ACC112 (cell line): ENCODE data around the gene PNCK.
A peak's percentile ranks its signal among the peaks of the same experiment; 100 is the strongest.

Experiments
- H2AFZ ChIP-seq: fragments of 200-600 bp; sonication (generic); one replicate; pipeline ENCODE4 v1.6.0; 2017; ENCODE audit warnings: antibody characterized with exemption, low read length; ENCODE audit not compliant: unreplicated experiment
- H3K27ac ChIP-seq: fragments of 200-600 bp; sonication (generic); 2 replicates; pipeline ENCODE4 v1.5.1; 2014; ENCODE audit warnings: low read depth, mild to moderate bottlenecking, antibody characterized with exemption, low read length, moderate library complexity
- H3K27me3 ChIP-seq: fragments of 200-600 bp; sonication (generic); 2 replicates; pipeline ENCODE4 v1.6.1; 2014; ENCODE audit warnings: mild to moderate bottlenecking, antibody characterized with exemption, low read length, moderate library complexity, mixed read lengths; ENCODE audit not compliant: insufficient read depth
- H3K36me3 ChIP-seq: fragments of 200-600 bp; sonication (generic); 2 replicates; pipeline ENCODE4 v1.6.1; 2016; ENCODE audit warnings: mild to moderate bottlenecking, antibody characterized with exemption, low read length, moderate library complexity, mixed read lengths; ENCODE audit not compliant: insufficient read depth
- H3K4me1 ChIP-seq: fragments of 200-600 bp; sonication (generic); one replicate; pipeline ENCODE4 v1.6.1; 2016; ENCODE audit warnings: low read length, mixed read lengths; ENCODE audit not compliant: insufficient read depth, unreplicated experiment, control insufficient read depth
- H3K4me3 ChIP-seq: fragments of 200-600 bp; sonication (generic); 2 replicates; pipeline ENCODE4 v1.5.1; 2014; ENCODE audit warnings: mild to moderate bottlenecking, low read depth, low read length
- H3K79me2 ChIP-seq: fragments of 200-600 bp; sonication (generic); one replicate; pipeline ENCODE4 v1.6.0; 2016; ENCODE audit warnings: low read length; ENCODE audit not compliant: control insufficient read depth, unreplicated experiment, insufficient read depth

Gene PNCK

DNA sequence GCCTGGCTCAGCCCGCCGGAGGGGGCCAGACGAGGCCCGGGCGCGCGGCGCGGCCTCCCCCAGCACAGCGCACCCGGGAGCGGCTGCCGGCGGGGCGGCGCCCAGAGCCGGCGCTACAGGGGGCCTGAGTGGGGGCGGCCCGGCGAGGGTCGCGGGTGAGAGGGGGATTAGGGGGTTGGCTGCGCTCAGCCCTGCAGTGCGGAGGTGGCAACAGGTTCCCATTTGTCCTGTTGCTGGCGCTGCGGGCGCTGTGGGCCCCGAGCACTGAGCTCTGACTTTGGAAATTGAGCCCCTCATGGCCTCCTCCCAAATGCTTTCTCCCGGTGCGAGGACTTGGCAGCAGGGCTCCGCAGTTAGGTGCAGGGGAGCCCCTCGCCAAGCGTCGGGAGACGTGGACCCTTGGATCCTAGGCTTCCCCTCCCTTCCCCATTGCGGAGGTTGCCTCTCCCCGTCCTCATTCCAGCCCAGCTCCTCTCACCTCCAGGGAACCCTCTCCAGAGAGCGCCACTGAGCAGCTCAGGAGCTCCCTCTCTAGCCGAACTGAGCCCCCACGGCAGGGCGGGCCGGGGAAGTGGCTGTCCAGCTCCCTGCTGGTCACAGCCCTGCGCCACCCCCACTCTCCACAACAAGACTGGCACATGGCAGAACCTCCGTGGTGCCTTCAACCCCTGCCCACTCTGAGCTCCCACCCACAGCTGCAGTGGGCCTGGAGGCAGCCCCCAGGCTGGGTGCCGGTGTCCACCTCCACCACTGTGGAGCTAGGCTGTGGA is 29.1 kb downstream of the PNCK start:
- Histone ChIP-seq H3K27ac (no peak overlapping the region), H2AFZ (no peak overlapping the region), H3K4me3 (no peak overlapping the region), H3K36me3 (no peaks in the 10 kb centered on the region), H3K27me3 (peaks cover 67% of the 10 kb centered on the region), H3K4me1 (no peaks in the 10 kb centered on the region), H3K79me2 (no peaks in the 10 kb centered on the region)

- no peaks in the 10 kb centered on the region for H3K4me1 ChIP-seq
- H3K36me3 ChIP-seq = no peaks in the 10 kb centered on the region
- H3K27me3 ChIP-seq = peaks cover 65% of the 10 kb centered on the region
- peak overlapping the region; percentile 60 for H2AFZ ChIP-seq
- H3K4me3 ChIP-seq = peak overlapping the region; percentile 73
- no peaks in the 10 kb centered on the region for H3K79me2 ChIP-seq
- H3K27ac ChIP-seq = no peak overlapping the region
These were observed 29.9 kb downstream of the PNCK start for GRCh38 chrX:153643431-153644351.

GRCh38 chrX:153642655-153643430 is 30.8 kb downstream of the PNCK start:
- H3K27me3 ChIP-seq = peaks cover 58% of the 10 kb centered on the region
- no peaks in the 10 kb centered on the region for H3K36me3 ChIP-seq
- H3K4me3 ChIP-seq = no peak overlapping the region
- H3K27ac ChIP-seq = no peak overlapping the region
- no peaks in the 10 kb centered on the region for H3K79me2 ChIP-seq
- H3K4me1 ChIP-seq = no peaks in the 10 kb centered on the region
- H2AFZ ChIP-seq = no peak overlapping the region

DNA sequence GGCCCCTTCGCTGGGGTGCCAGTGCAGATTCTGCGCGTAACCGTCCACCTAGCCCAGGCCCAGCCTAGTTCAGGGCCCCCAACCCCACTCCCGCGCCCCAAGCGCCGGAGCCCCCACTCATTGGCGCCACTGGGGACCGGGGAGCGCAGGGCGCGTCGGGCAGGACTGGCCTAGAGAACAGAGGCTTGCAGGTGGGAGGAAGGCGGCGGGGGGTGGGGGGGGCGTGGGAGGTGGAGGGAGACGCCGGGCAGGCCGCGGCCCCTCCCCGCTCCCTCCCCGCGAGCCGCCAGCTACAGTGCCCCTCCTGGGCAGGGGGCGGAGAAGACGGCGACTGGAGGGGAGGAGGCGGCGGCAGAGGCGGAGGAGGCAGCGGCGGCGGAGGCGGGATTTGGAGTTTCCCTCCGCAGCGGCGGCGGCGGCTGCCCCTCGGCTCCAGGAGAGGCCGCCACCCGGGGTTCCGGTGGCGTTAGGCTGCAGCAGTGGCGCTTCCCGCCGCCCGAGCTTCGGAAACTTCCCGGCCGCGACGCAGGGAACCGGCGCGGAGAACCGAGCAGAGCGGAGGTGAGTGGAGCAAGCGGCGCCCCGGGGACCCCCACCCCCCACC is 31.5 kb downstream of the PNCK start:
- no peaks in the 10 kb centered on the region for H3K4me1 ChIP-seq
- peaks cover 51% of the 10 kb centered on the region for H3K27me3 ChIP-seq
- no peak overlapping the region for H2AFZ ChIP-seq
- H3K4me3 ChIP-seq = no peak overlapping the region
- no peaks in the 10 kb centered on the region for H3K36me3 ChIP-seq
- H3K79me2 ChIP-seq = no peaks in the 10 kb centered on the region
- H3K27ac ChIP-seq = no peak overlapping the region

DNA sequence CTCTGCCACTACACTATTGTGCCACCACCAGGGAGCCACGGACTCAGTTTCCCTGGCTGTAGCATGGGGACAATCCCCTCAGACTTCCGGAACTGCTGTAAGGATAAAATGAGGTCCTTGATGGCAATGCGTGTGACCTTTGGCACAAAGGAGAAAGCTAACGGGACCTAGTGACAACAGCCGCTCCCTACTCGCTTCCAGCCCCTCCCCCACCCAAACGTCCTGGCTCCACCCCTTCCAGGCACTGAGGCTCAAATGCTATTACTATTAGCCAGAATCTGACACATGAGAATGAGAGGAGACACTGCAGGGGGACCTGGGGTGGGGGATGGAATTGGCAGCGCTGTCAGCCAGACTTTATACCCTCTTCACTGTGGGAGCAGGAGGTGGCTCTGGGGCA is 32.0 kb downstream of the PNCK start:
- no peaks in the 10 kb centered on the region for H3K36me3 ChIP-seq
- no peak overlapping the region for H3K4me3 ChIP-seq
- H3K4me1 ChIP-seq = no peaks in the 10 kb centered on the region
- H3K79me2 ChIP-seq = no peaks in the 10 kb centered on the region
- H3K27me3 ChIP-seq = peaks cover 48% of the 10 kb centered on the region
- no peak overlapping the region for H3K27ac ChIP-seq
- H2AFZ ChIP-seq = no peak overlapping the region

GRCh38 chrX:153640736-153641575 is 32.7 kb downstream of the PNCK start:
- no peaks in the 10 kb centered on the region for H3K79me2 ChIP-seq
- no peaks in the 10 kb centered on the region for H3K36me3 ChIP-seq
- no peak overlapping the region for H2AFZ ChIP-seq
- H3K4me3 ChIP-seq = no peak overlapping the region
- H3K27me3 ChIP-seq = peaks cover 41% of the 10 kb centered on the region
- H3K4me1 ChIP-seq = no peaks in the 10 kb centered on the region
- H3K27ac ChIP-seq = no peak overlapping the region

DNA sequence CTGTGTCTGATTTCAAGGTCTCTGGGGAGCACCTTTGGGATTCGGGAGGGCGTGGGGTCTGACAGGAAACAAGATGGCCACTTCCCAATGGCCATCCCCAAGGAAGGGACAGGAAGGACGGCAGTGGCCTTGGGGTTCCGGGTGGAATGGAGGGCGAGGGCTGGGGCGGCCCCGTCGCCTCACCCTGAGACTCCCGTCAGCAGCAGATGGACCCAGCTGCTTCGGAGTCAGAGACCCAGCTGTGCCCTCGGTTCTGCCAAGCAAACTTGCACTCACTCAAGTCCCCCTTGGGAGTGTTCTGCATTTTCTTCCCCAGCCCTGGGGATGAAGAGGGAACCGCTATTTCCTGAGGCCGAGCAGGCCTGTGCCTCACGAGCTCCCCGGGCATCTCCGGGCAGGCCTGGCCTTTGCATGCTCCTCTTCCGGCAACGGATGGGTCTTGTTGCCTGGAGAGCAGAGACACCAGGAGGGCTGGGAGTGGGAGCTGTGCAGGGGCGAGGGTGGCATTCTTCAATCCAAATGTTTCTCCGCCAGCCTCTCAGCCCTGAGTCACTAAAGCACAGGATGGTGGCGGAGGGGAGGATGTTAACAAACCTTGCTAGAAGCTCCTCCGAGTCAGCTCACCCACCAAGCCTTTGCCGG is 33.4 kb downstream of the PNCK start:
- no peak overlapping the region for H2AFZ ChIP-seq
- no peaks in the 10 kb centered on the region for H3K4me1 ChIP-seq
- H3K27me3 ChIP-seq = peaks cover 33% of the 10 kb centered on the region; the same call in 1 of the 2 replicates
- H3K79me2 ChIP-seq = no peaks in the 10 kb centered on the region
- no peak overlapping the region for H3K4me3 ChIP-seq
- H3K36me3 ChIP-seq = no peaks in the 10 kb centered on the region
- H3K27ac ChIP-seq = no peak overlapping the region

DNA sequence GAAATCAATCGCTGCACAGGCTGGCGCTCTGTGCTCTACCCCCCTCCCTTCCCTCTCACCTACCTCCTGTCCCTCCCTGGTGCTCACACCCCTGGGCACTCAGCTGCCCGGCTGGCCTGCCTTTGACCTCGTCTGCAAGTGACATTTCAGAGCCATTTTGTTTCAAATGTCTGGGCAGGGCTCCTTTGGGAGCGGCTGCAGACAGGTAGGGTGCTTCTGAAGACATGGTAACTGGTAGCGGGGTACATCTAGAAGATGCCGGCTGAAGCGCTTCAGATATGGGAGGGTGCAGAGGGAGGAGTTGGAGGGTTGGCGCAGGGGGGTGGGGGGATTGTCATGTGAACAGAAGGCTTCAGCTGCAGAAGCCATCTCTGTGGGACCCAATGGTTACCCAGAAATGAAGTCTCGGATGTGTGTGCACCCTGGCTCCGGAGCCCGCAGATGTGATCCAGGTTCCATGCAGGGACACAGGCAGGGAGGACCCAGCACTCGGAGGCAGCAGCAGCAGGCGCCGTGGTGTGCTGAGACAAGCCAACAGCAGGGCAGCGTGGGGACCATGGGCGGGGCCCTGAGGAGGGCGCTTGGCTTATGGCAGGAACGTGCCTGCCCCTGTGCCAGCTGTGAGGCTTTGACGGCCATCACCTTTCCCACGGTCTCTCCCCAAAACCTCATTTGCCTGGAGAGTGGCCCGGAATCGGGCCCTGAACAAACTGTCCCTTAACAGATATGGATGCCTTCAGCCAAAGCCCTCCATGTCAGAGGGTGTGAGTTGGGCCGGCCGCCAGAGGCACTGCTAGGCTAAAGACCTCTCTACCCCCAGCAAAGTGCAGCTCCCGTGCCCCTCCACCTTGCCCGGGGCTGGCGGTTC is 34.2 kb downstream of the PNCK start:
- no peak overlapping the region for H3K4me3 ChIP-seq
- H3K27ac ChIP-seq = no peak overlapping the region
- H3K36me3 ChIP-seq = no peaks in the 10 kb centered on the region
- H3K79me2 ChIP-seq = no peaks in the 10 kb centered on the region
- peaks cover 26% of the 10 kb centered on the region; the same call in 1 of the 2 replicates for H3K27me3 ChIP-seq
- H3K4me1 ChIP-seq = no peaks in the 10 kb centered on the region
- H2AFZ ChIP-seq = no peak overlapping the region
